ENCODE results near the gene JPH2.

DNA sequence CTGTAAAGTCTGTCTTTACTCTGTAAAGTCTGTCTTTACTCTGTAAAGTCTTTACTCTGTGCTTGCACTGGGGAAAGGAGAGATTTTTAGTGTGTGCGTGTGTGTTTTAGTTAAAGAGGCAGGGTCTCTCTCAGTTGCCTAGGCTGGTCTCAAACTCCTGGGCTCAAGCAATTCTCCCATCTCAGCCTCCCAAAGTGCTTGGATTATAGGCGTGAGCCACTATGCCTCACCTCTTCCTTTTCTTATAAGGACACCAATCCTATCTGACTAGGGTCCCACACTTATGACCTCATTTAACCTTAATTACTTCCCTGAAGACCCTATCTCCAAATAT lies 93.8 kb downstream of the JPH2 start:
- TF ChIP-seq, protein P1, sequence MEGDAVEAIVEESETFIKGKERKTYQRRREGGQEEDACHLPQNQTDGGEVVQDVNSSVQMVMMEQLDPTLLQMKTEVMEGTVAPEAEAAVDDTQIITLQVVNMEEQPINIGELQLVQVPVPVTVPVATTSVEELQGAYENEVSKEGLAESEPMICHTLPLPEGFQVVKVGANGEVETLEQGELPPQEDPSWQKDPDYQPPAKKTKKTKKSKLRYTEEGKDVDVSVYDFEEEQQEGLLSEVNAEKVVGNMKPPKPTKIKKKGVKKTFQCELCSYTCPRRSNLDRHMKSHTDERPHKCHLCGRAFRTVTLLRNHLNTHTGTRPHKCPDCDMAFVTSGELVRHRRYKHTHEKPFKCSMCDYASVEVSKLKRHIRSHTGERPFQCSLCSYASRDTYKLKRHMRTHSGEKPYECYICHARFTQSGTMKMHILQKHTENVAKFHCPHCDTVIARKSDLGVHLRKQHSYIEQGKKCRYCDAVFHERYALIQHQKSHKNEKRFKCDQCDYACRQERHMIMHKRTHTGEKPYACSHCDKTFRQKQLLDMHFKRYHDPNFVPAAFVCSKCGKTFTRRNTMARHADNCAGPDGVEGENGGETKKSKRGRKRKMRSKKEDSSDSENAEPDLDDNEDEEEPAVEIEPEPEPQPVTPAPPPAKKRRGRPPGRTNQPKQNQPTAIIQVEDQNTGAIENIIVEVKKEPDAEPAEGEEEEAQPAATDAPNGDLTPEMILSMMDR (IDR thresholded peaks at IDR 0.05): peak; percentile 53
- no peak for TF ChIP-seq ZFX (IDR thresholded peaks at IDR 0.05; ENCODE audit: borderline replicate concordance)

All from 22Rv1 (cell line).